Retina (tissue), 1 donor: ENCODE results near the gene EVL.
A peak's percentile ranks its signal among the peaks of the same experiment; 100 is the strongest.
"Not testable (repeated sequence)": the region's sequence is repeated elsewhere in the genome, so short reads cannot be mapped to it uniquely, and the experiment has no call there.

Experiments
- DNase-seq: peaks from one replicate; pipeline ENCODE4 v3.0.0-alpha.2; 2016

The EVL gene

GRCh38 chr14:100065111-100065871 is at the start of gene EVL:
Gene EVL (plus strand): TSS chr14:100065422. CDS start chr14:100065501, 79 bp downstream.
- no peak for DNase-seq

- no peak for DNase-seq
These were observed 47.7 kb upstream of the EVL start for GRCh38 chr14:100017553-100017952.

- peak; percentile 42 for DNase-seq
These were observed 47.2 kb upstream of the EVL start for GRCh38 chr14:100018054-100018453.

GRCh38 chr14:100018482-100018881 is 46.7 kb upstream of the EVL start:
- DNase-seq, result peak; percentile 44

- DNase-seq, result peak; percentile 84
These were observed 46.0 kb upstream of the EVL start for GRCh38 chr14:100019156-100019744.

- no peak for DNase-seq
These were observed 44.6 kb upstream of the EVL start for GRCh38 chr14:100020629-100021028.

- DNase-seq, result peak; percentile 24
These were observed 42.3 kb upstream of the EVL start for GRCh38 chr14:100022772-100023451.

- no peak for DNase-seq
These were observed 40.1 kb upstream of the EVL start for GRCh38 chr14:100025111-100025510.

- no peak for DNase-seq
These were observed 37.3 kb upstream of the EVL start for GRCh38 chr14:100027771-100028490.

GRCh38 chr14:100028990-100029677 is 36.1 kb upstream of the EVL start:
- DNase-seq, result no peak

GRCh38 chr14:100030006-100030405 is 35.2 kb upstream of the EVL start:
- not testable (repeated sequence) for DNase-seq

GRCh38 chr14:100030452-100031153 is 34.6 kb upstream of the EVL start:
- no peak for DNase-seq

- DNase-seq, result no peak
These were observed 33.5 kb upstream of the EVL start for GRCh38 chr14:100031506-100032281.

- DNase-seq, result no peak
These were observed 32.5 kb upstream of the EVL start for GRCh38 chr14:100032738-100033137.

GRCh38 chr14:100033347-100034075 is 31.7 kb upstream of the EVL start:
- no peak for DNase-seq

- DNase-seq, result no peak
These were observed 30.8 kb upstream of the EVL start for GRCh38 chr14:100034468-100034867.

- no peak for DNase-seq
These were observed 30.2 kb upstream of the EVL start for GRCh38 chr14:100034961-100035500.

- no peak for DNase-seq
These were observed 29.5 kb upstream of the EVL start for GRCh38 chr14:100035700-100036099.

- DNase-seq, result no peak
These were observed 27.9 kb upstream of the EVL start for GRCh38 chr14:100037353-100037752.

GRCh38 chr14:100038065-100038464 is 27.2 kb upstream of the EVL start:
- no peak for DNase-seq
